HL-60 (cell line): Measurements from ENCODE around the gene PTPRN2.

ENCODE experiments used
- DNase-seq, 2 experiments: peaks; one replicate each; pipeline ENCODE4 v3.0.0-alpha.2; 2010 to 2020; ENCODE audit warnings: low read depth in 1 of 2, low spot score in 1 of 2
- H3K27ac ChIP-seq: fragments of 250-450 bp; sonication (Bioruptor Pico); replicated peaks from 2 replicates; pipeline ENCODE4 v1.5.1; 2020; ENCODE audit warnings: mild to moderate bottlenecking, moderate library complexity
- H3K27me3 ChIP-seq: fragments of 250-450 bp; sonication (Bioruptor Pico); 2 replicates; pipeline ENCODE4 v1.5.1; 2021; ENCODE audit warnings: mild to moderate bottlenecking, moderate library complexity; ENCODE audit not compliant: insufficient read depth, poor library complexity, severe bottlenecking
- H3K4me3 ChIP-seq: replicated peaks from 2 replicates; pipeline ENCODE4 v1.5.1; 2011; ENCODE audit warnings: mild to moderate bottlenecking, control low read depth, low read length; ENCODE audit not compliant: insufficient read depth
- CTCF ChIP-seq: IDR thresholded peaks from one replicate; pipeline ENCODE4 v1.5.1; 2011; ENCODE audit warnings: low read length, control low read depth, inconsistent platforms; ENCODE audit not compliant: insufficient read depth
- GABPA ChIP-seq: IDR thresholded peaks from 2 replicates; pipeline ENCODE4 v1.6.1; 2012; ENCODE audit warnings: low read depth
- POLR2AphosphoS5 ChIP-seq: IDR thresholded peaks from 2 replicates; pipeline ENCODE4 v1.6.1; 2012; ENCODE audit warnings: low read depth
- REST ChIP-seq: IDR thresholded peaks from 2 replicates; pipeline ENCODE4 v1.6.1; 2012; ENCODE audit warnings: low read depth; ENCODE audit not compliant: insufficient replicate concordance
- SPI1 ChIP-seq: IDR thresholded peaks from 2 replicates; pipeline ENCODE4 v1.6.1; 2012; ENCODE audit warnings: low read depth, mild to moderate bottlenecking, borderline replicate concordance

PTPRN2 gene

GRCh38 chr7:157708919-157709295, 878.7 kb downstream of the PTPRN2 start:
- Histone ChIP-seq H3K4me3 (no peak overlapping the region), H3K27me3 (no peaks in the 10 kb centered on the region), H3K27ac (no peak overlapping the region)
- TF ChIP-seq SPI1, result no peak
- TF ChIP-seq REST, result no peak
- no peak for TF ChIP-seq CTCF
- TF ChIP-seq GABPA, result no peak
- no peak for TF ChIP-seq POLR2AphosphoS5
- DNase-seq, result no peak

GRCh38 chr7:157707983-157708918, 879.4 kb downstream of the PTPRN2 start:
- TF ChIP-seq POLR2AphosphoS5 (no peak), REST (no peak), CTCF (no peak), SPI1 (no peak), GABPA (no peak)
- no peak overlapping the region for H3K4me3 ChIP-seq
- no peaks in the 10 kb centered on the region for H3K27me3 ChIP-seq
- DNase-seq, result no peak
- H3K27ac ChIP-seq, result no peak overlapping the region

- DNase-seq, result no peak
- no peak overlapping the region for H3K4me3 ChIP-seq
- H3K27ac ChIP-seq, result no peak overlapping the region
- H3K27me3 ChIP-seq, result no peaks in the 10 kb centered on the region
- no peak for TF ChIP-seq REST
- TF ChIP-seq POLR2AphosphoS5, result no peak
- no peak for TF ChIP-seq SPI1
- no peak for TF ChIP-seq GABPA
- no peak for TF ChIP-seq CTCF
Measured at GRCh38 chr7:157704365-157704764, 883.3 kb downstream of the PTPRN2 start.
